Right lobe of liver (tissue), 6 donors: Measurements from ENCODE around the gene DIP2C. TPM values are rescaled to one million over a fixed set of nuclear protein-coding genes. Genes with fewer than 3 reads are reported as not detected.

ENCODE experiments used
- ATAC-seq, 4 donors: fragments of 200-7000 bp; cut with Tn5 transposase; one replicate each; pipeline ENCODE4 v1.9.1; 2020; ENCODE audit warnings: mild to moderate bottlenecking in 4 of 4, moderate library complexity in 4 of 4
- DNase-seq, 3 donors: peaks; one replicate each; pipeline ENCODE4 v3.0.0-alpha.2; 2020
- H3K27ac ChIP-seq, 3 donors: fragments of 200-600 bp; one replicate each; pipeline ENCODE4 v1.8.0; 2022
- H3K27me3 ChIP-seq, 2 donors: fragments of 200-600 bp; one replicate each; pipeline ENCODE4 v1.8.0; 2022
- H3K36me3 ChIP-seq, 4 donors: fragments of 200-600 bp; sonication (generic) in 1 of 4; one replicate each; pipeline versions ENCODE4 v1.5.1 to v1.8.0; 2017 to 2022; ENCODE audit warnings: control low read depth in 1 of 4
- H3K4me1 ChIP-seq, 4 donors: fragments of 200-600 bp; sonication (generic) in 1 of 4; one replicate each; pipeline versions ENCODE4 v1.5.1 to v1.8.0; 2017 to 2022; ENCODE audit warnings: control low read depth in 1 of 4
- H3K4me3 ChIP-seq, 3 donors: fragments of 200-600 bp; one replicate each; pipeline ENCODE4 v1.8.0; 2022
- H3K9me3 ChIP-seq, 4 donors: fragments of 200-600 bp; sonication (generic) in 1 of 4; one replicate each; pipeline versions ENCODE4 v1.5.1 to v1.8.0; 2017 to 2022; ENCODE audit warnings: control low read depth in 1 of 4
- CTCF ChIP-seq, 4 donors: fragments of 200-600 bp in 3 of 4; fragments of 450-650 bp in 1 of 4; IDR thresholded peaks; one replicate each; pipeline versions ENCODE4 v1.5.1 to v1.8.0; 2016 to 2022; ENCODE audit warnings: antibody characterized with exemption in 4 of 4, mild to moderate bottlenecking in 2 of 4
- POLR2A ChIP-seq: fragments of 450-650 bp; IDR thresholded peaks from one replicate; pipeline ENCODE4 v1.6.1; 2017; ENCODE audit warnings: antibody characterized with exemption, mild to moderate bottlenecking
- WGBS: methylation state at CpG from one replicate; pipeline ENCODE4 v1.1.6; 2018; ENCODE audit warnings: low coverage, low lambda C conversion rate; ENCODE audit not compliant: insufficient coverage; ENCODE audit errors: missing lambda C conversion rate; 5-methylcytosine and 5-hydroxymethylcytosine counted together
- intact Hi-C, 2 donors: fragments of 100-400 bp; cut with DNase I; formaldehyde crosslinking; loops; one replicate each; pipeline versions ENCODE4 v1.11.2 to v1.14.1; 2022
- total RNA-seq, 6 experiments: library from RNA; depleted of rRNA in 2 of 6; stranded (reverse); fragments of >200 nt in 2 of 6; fragmentation: NEBNext Ultra II Directional in 3 of 6; extraction: Animal tissue kit (Norgen Biotek cat#: 25700) in 3 of 6; gene quantifications; one replicate each; pipeline versions ENCODE4 v1.1.0 to v1.2.4, GENCODE V29; 2016 to 2023
- donor health status: DM: no; HTN: yes; CAD: no.
- donor health status: DM: no; HTN: no; CAD: no.
- donor health status: DM: no; HTN: no; CAD: no.
- donor health status: DM: no; HTN: yes; CAD: no.
- donor health status: DM: no; HTN: yes; CAD: no.

The DIP2C gene
- total RNA-seq, 6 experiments from 2014 or later: 8.0 to 13.5 (median 11.7) TPM

- H3K4me1 ChIP-seq: peaks cover 0 to 7% (median 0%) of the 10 kb centered on the region in 4 donors
- no peaks in the 10 kb centered on the region for H3K9me3 ChIP-seq
- H3K27me3 ChIP-seq: no peaks in the 10 kb centered on the region
- DNase-seq (peak in 2 of 3 donors; percentile 28 to 41), ATAC-seq (peak; percentile 13 to 51 (median 46))
- no peak overlapping the region for H3K27ac ChIP-seq
- TF ChIP-seq POLR2A (no peak), CTCF (IDR thresholded peaks at IDR 0.05) (no peak)
- intact Hi-C loops: no loop called here
- H3K4me3 ChIP-seq: no peak overlapping the region
- WGBS: 82% methylated on average over 10 of the region's 13 CpGs
- no peaks in the 10 kb centered on the region for H3K36me3 ChIP-seq
These were observed 68.0 kb downstream of the DIP2C start for GRCh38 chr10:621513-621912.

GRCh38 chr10:620971-621370 is 68.5 kb downstream of the DIP2C start:
- H3K4me3 ChIP-seq: no peak overlapping the region
- H3K9me3 ChIP-seq: no peaks in the 10 kb centered on the region
- no peaks in the 10 kb centered on the region for H3K27me3 ChIP-seq
- TF ChIP-seq CTCF (IDR thresholded peaks at IDR 0.05) (no peak), POLR2A (no peak)
- DNase-seq: no peak
- WGBS: 57% methylated on average over 3 of the region's 12 CpGs
- no peaks in the 10 kb centered on the region for H3K36me3 ChIP-seq
- ATAC-seq: no peak
- intact Hi-C loops: no loop called here
- H3K27ac ChIP-seq: no peak overlapping the region
- H3K4me1 ChIP-seq: peaks cover 0 to 7% (median 0%) of the 10 kb centered on the region in 4 donors

- intact Hi-C loops: no loop called here
- no peaks in the 10 kb centered on the region for H3K9me3 ChIP-seq
- ATAC-seq (no peak), DNase-seq (no peak)
- H3K27me3 ChIP-seq: no peaks in the 10 kb centered on the region
- H3K36me3 ChIP-seq: no peaks in the 10 kb centered on the region
- peaks cover 0 to 7% (median 0%) of the 10 kb centered on the region in 4 donors for H3K4me1 ChIP-seq
- H3K4me3 ChIP-seq: no peak overlapping the region
- 47% methylated on average over 7 of the region's 7 CpGs for WGBS
- TF ChIP-seq POLR2A: no peak
- TF ChIP-seq CTCF (IDR thresholded peaks at IDR 0.05): no peak
- H3K27ac ChIP-seq: no peak overlapping the region
These were observed 69.1 kb downstream of the DIP2C start for GRCh38 chr10:620417-620816.

GRCh38 chr10:619710-620109 is 69.8 kb downstream of the DIP2C start:
- WGBS: 83% methylated on average over 1 of the region's 12 CpGs
- intact Hi-C loops: no loop called here
- Histone ChIP-seq H3K9me3 (no peaks in the 10 kb centered on the region), H3K4me3 (no peak overlapping the region), H3K4me1 (peaks cover 0 to 7% (median 0%) of the 10 kb centered on the region in 4 donors), H3K27me3 (no peaks in the 10 kb centered on the region), H3K27ac (no peak overlapping the region), H3K36me3 (no peaks in the 10 kb centered on the region)
- ATAC-seq: no peak
- no peak for TF ChIP-seq CTCF (IDR thresholded peaks at IDR 0.05)
- TF ChIP-seq POLR2A: no peak
- DNase-seq: no peak
